Cardiac fibroblast (primary cell): ENCODE results near the gene CFAP99.

Experiments used
- DNase-seq, 2 donors: peaks; one replicate each; pipeline versions ENCODE4 v3.0.0 to v3.0.0-alpha.2; 2010; ENCODE audit warnings: low read depth in 2 of 2
- H3K4me3 ChIP-seq, 2 donors: replicated peaks in 1 of 2; 1 replicate in 1 of 2; 2 replicates in 1 of 2; pipeline ENCODE4 v1.5.1; 2011; ENCODE audit warnings: low read depth in 2 of 2, low read length in 2 of 2, mild to moderate bottlenecking in 2 of 2, moderate library complexity in 1 of 2
- CTCF ChIP-seq: IDR thresholded peaks from one replicate; pipeline ENCODE4 v1.5.1; 2011; ENCODE audit warnings: low read depth, mild to moderate bottlenecking, low read length, inconsistent platforms

CFAP99 gene

GRCh38 chr4:2385516-2385915 is 33.2 kb upstream of the CFAP99 start:
- H3K4me3 ChIP-seq, result no peak overlapping the region
- DNase-seq, result no peak
- no peak for TF ChIP-seq CTCF

- no peak for TF ChIP-seq CTCF
- H3K4me3 ChIP-seq, result no peak overlapping the region
- no peak for DNase-seq
Observed at GRCh38 chr4:2386717-2387116, 32.0 kb upstream of the CFAP99 start.

- TF ChIP-seq CTCF, result no peak
- H3K4me3 ChIP-seq, result no peak overlapping the region
- no peak for DNase-seq
Observed at GRCh38 chr4:2387218-2387617, 31.5 kb upstream of the CFAP99 start.

GRCh38 chr4:2387829-2388228 is 30.9 kb upstream of the CFAP99 start:
- H3K4me3 ChIP-seq, result no peak overlapping the region
- DNase-seq, result no peak
- no peak for TF ChIP-seq CTCF

- peak in 1 of 2 donors; percentile 29 for DNase-seq
- no peak for TF ChIP-seq CTCF
Observed at GRCh38 chr4:2388429-2389182, 30.1 kb upstream of the CFAP99 start.

GRCh38 chr4:2389691-2390090 is 29.1 kb upstream of the CFAP99 start:
- no peak overlapping the region for H3K4me3 ChIP-seq
- no peak for TF ChIP-seq CTCF
- DNase-seq, result no peak

More at GRCh38 chr4:2388429-2389182, 30.1 kb upstream of the CFAP99 start:
- no peak overlapping the region for H3K4me3 ChIP-seq

- DNase-seq, result no peak
- no peak overlapping the region for H3K4me3 ChIP-seq
- TF ChIP-seq CTCF, result no peak
Observed at GRCh38 chr4:2390146-2390545, 28.6 kb upstream of the CFAP99 start.
